Testis (tissue), 2 donors: Measurements from ENCODE around the gene LYRM4.

Experiments
- POLR2A ChIP-seq: fragments of 450-650 bp; IDR thresholded peaks from one replicate; pipeline ENCODE4 v1.6.1; 2017; ENCODE audit warnings: antibody characterized with exemption, mild to moderate bottlenecking, moderate library complexity
- TF ChIP-seq, protein P1 (sequence below), 3 experiments: fragments of 450-650 bp in 2 of 3; fragments of 200-600 bp in 1 of 3; sonication (generic) in 1 of 3; IDR thresholded peaks; one replicate each; pipeline ENCODE4 v1.5.1; 2016 to 2019; ENCODE audit warnings: antibody characterized with exemption in 3 of 3, mild to moderate bottlenecking in 2 of 3, moderate library complexity in 1 of 3

DNA sequence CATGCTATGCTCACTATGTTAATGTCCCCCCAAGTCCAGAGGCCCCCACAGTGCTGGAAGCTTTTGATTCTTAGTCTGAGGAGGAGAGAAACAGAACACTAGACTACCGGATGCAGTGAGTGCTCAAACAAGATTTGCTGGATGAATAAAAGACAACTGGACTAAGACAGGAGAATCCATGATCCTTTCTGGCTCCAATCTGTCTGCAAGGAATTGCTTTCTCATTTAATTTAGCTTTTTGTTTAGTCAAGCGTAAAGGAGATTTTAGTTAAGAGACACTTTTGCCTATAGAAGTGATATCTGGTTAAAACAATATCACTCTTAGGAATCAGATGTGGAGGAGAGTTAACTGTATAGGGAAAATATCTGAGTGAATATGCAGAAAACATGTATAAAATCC is 13.5 kb downstream of the LYRM4 start:
- TF ChIP-seq, protein P1, sequence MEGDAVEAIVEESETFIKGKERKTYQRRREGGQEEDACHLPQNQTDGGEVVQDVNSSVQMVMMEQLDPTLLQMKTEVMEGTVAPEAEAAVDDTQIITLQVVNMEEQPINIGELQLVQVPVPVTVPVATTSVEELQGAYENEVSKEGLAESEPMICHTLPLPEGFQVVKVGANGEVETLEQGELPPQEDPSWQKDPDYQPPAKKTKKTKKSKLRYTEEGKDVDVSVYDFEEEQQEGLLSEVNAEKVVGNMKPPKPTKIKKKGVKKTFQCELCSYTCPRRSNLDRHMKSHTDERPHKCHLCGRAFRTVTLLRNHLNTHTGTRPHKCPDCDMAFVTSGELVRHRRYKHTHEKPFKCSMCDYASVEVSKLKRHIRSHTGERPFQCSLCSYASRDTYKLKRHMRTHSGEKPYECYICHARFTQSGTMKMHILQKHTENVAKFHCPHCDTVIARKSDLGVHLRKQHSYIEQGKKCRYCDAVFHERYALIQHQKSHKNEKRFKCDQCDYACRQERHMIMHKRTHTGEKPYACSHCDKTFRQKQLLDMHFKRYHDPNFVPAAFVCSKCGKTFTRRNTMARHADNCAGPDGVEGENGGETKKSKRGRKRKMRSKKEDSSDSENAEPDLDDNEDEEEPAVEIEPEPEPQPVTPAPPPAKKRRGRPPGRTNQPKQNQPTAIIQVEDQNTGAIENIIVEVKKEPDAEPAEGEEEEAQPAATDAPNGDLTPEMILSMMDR (IDR thresholded peaks at IDR 0.05) = no peak
- no peak for TF ChIP-seq POLR2A
